Activated CD8-positive, alpha-beta memory T cell treated with anti-CD3 and anti-CD28 coated beads, Interleukin-2, amount 50 U/mL, for 1 hour (primary cell): ENCODE data around the gene JARID2.

Source experiments
- DNase-seq: peaks from one replicate; pipeline ENCODE4 v3.0.0-alpha.2; 2020; ENCODE audit errors: extremely low read depth

JARID2 gene

GRCh38 chr6:15264902-15265761 is 19.3 kb downstream of the JARID2 start:
- DNase-seq, result no peak

- no peak for DNase-seq
Measured at GRCh38 chr6:15265787-15266186, 19.9 kb downstream of the JARID2 start.

DNA sequence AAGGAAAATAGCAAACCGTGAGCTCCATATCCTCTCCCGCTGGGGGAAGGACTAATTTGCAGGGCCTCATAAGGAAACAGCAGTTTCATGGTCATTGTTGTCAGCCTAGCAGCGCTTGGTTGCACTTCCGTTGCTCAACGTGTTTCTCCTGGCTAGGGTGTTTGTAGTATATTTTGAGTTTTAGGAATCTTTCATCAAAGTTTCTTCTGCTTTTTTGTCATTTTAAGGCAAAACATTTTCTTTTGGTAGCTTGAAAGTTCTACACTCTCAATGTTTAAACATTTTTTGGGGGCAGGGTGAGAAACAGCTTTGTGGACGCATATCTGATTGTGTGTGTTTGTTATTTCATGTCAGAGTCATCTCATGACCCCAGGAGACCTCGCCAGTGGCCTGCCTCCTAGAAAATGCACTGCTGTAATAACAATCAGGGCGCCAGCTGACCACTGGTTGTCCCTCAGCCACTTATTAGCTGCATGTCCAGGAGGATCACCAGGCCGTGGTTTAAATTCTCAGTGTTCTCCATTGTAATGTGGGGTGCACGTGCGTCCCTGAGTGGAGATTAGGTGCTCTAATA is 20.6 kb downstream of the JARID2 start:
- no peak for DNase-seq

DNA sequence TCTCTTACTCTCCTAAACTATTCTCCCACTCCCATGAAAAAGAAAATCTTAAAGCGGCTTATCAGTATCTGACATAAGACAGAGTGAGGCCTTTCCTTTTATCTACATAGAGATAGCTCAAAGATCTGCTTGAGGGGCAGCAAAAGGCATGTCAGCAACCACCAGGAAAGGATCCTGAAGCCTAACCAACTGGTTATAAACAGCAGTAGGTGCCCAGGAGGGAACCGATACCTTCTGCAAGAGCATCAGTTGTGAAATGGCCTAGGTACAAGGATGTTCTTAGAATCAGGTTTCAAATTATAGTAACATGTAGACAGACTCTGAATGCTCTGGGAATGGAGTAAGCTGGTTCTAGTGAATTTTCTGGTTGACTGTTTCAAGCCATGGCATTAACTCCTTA is 21.4 kb downstream of the JARID2 start:
- no peak for DNase-seq

DNA sequence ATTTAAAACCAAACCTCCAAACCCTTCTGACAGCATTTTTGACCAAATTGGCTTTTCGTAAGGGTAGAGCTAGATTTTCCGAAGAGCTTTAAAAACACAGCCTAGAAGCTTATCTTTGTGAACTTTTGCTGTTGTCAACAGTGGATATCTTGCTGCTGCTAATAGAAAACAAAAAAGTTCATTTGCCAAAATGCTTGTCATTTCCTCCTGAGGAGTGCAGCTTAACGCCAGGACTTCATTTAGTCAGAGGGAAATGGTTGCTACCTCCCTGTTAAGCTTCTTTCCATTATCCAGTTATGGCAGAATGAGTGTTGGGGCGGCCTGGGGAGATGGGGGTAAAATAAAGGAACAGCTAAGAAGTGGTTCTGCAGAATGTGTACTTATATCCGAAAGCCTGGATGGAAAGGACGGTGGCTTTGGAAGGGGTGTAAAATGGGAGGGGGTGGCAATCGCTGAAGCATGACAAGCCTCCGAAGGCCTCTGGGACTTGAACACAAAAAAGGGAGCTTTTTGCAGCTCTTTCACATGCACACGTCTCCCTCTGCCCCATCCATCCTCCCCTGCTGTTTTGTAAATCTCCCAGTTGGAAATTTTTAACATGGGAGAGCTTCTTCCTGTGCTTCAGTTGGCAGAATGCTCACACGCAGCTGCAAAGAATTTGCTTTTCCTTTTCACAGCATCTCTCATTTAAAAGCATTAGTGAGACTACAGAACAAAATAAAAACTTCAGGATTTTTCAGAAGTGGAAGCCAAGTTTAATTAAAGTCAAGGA is 22.5 kb downstream of the JARID2 start:
- no peak for DNase-seq

GRCh38 chr6:15269011-15269410 is 23.1 kb downstream of the JARID2 start:
- no peak for DNase-seq

DNA sequence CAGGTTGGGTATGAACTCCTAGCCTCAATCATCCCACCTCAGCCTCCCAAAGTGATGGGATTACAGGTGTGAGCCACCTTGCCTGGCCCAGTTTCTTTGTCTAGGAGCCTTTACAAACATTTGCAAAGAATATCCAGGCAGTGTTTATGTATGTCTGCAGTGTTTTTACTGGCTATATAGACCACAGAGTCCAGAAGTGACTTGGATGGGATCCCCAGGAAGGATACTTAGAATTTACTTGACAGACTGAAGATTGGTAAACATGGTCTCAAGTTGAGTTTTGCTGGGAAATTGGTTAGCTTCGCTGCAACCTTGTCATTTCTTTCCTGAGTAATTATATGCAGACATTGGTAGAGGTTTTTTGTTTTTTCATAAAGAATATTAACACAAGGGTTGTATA is 23.8 kb downstream of the JARID2 start:
- no peak for DNase-seq

DNA sequence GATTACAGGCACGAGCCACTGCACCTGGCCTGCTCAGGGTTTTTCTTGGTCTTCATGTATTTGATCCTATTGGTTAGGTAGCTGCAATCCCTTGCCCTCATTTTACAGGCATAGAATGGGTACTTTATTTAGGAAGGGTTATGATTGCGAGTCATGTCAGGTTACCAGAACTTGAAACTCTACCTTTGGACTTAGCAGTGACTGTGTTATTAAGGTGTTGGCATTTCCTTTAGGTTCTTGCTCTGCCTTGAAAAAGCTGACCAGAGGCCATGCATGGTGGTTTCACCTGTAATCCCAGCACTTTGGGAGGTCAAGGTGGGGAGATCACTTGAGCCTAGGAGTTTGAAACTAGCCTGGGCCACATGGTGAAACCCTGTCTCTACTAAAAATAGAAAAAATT is 24.5 kb downstream of the JARID2 start:
- no peak for DNase-seq

GRCh38 chr6:15272562-15272961 is 26.7 kb downstream of the JARID2 start:
- no peak for DNase-seq

DNA sequence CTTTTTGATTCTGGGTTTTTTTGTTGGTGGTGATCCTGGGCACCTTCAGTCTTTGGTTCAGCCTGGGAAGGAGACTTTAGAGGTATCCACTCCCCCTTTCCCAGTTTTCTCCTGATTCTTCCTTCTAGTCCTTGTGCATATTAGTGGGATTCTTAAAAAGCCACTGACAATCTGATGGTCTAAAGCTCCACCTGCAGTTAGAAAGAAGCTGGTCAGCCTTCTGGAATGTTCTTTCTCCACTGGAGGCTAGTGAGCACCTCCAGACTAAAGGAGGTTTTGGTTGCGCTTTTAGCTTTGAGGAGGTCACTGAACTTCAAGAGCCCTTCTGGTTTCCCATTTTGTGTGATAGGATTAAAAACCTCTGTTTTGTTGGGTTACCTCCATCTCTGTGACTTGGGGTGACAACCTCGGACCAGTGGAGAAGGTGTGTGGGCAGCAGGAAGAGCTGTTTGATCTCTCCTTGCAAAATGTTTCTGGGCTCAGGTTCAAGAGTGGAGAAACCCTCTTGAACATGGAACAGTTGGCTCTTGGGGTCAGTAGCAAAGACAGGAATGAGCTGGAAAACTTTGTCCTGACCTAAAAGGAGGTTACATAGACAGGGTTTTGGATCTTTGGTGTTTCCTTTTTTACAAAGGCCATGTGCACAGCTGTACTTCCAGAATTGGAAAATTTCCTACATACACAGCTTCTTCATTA is 29.0 kb downstream of the JARID2 start:
- DNase-seq, result no peak

DNA sequence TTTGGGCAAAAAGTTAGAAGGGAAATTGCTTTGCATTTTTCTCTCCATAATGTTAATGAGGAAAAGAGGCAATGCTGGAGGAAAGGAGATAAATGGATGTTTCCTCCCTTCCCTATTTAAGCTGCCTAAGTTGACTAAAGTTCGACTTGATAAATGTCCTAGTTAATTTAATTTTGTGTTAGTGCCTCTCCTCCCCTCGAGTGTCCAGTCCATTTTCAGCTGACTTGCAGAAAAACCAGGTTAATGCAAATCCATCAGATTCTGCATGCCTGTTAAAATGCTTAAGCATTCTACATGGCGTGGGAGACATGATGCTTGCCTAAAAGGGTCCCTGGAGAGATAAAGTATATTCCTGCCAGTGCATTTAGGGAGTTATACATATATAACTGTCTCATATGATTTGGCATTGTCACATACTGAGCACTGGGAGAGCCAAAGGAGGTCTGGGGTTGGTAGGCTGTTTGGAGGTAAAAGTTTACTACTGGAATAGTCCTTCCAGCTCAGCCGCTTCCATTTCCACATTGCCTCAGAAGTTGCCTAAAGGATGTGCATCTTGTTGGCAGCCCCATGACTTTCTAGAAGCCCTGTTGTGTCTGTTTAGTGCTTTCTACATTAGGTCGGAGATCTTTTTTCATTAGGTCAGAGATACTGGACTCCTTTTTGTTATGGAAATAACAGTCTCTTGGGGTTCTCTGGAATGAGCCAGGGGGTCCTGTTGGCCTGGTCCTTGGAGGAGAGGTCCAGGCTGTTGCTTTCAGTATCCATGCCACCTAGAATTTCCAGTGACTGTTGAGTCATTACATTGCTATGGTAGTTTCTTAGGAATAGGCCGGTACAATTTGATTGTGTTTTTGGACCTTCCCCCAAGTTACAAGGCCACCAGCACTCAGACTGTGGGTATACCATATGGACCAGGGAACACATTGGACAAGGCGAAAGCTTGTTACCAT is 30.4 kb downstream of the JARID2 start:
- no peak for DNase-seq

GRCh38 chr6:15279047-15279661 is 33.3 kb downstream of the JARID2 start:
- DNase-seq, result no peak

GRCh38 chr6:15280028-15280427 is 34.2 kb downstream of the JARID2 start:
- no peak for DNase-seq

- no peak for DNase-seq
Measured at GRCh38 chr6:15280961-15281360, 35.1 kb downstream of the JARID2 start.

GRCh38 chr6:15282334-15282733 is 36.5 kb downstream of the JARID2 start:
- no peak for DNase-seq

- no peak for DNase-seq
Measured at GRCh38 chr6:15283986-15284361, 38.1 kb downstream of the JARID2 start.

GRCh38 chr6:15284743-15285142 is 38.9 kb downstream of the JARID2 start:
- no peak for DNase-seq

GRCh38 chr6:15285682-15286294 is 39.9 kb downstream of the JARID2 start:
- no peak for DNase-seq

- DNase-seq, result no peak
Measured at GRCh38 chr6:15287670-15288375, 42.0 kb downstream of the JARID2 start.

GRCh38 chr6:15288856-15289255 is 43.0 kb downstream of the JARID2 start:
- DNase-seq, result no peak
